GM12873 (cell line): ENCODE data around the gene C1orf21.

Source experiments
- CTCF ChIP-seq: IDR thresholded peaks from 2 replicates; pipeline ENCODE4 v1.5.1; 2012; ENCODE audit warnings: low read depth, mild to moderate bottlenecking, moderate library complexity, low read length, control low read depth; ENCODE audit not compliant: insufficient read depth; ENCODE audit errors: missing control alignments

The C1orf21 gene

GRCh38 chr1:184507165-184507564, 120.3 kb downstream of the C1orf21 start:
- no peak for TF ChIP-seq CTCF

GRCh38 chr1:184507604-184508280, 120.9 kb downstream of the C1orf21 start:
- TF ChIP-seq CTCF = no peak

- TF ChIP-seq CTCF = no peak
Measured at GRCh38 chr1:184509105-184509504, 122.3 kb downstream of the C1orf21 start.

- TF ChIP-seq CTCF = no peak
Measured at GRCh38 chr1:184510110-184510509, 123.3 kb downstream of the C1orf21 start.

GRCh38 chr1:184512724-184513123, 125.9 kb downstream of the C1orf21 start:
- no peak for TF ChIP-seq CTCF

- TF ChIP-seq CTCF = no peak
Measured at GRCh38 chr1:184513421-184513820, 126.6 kb downstream of the C1orf21 start.

GRCh38 chr1:184513966-184514365, 127.1 kb downstream of the C1orf21 start:
- TF ChIP-seq CTCF = no peak

GRCh38 chr1:184514447-184514846, 127.6 kb downstream of the C1orf21 start:
- no peak for TF ChIP-seq CTCF
